OCI-LY1 (cell line): ENCODE measurements around the gene TTC13.

Experiments used
- CTCF ChIP-seq: fragments of 200-600 bp; sonication (generic), shearing (Covaris generic); IDR thresholded peaks from 2 replicates; pipeline ENCODE4 v1.5.1; 2017; ENCODE audit warnings: mild to moderate bottlenecking, antibody characterized with exemption, low read length, moderate library complexity, mixed read lengths
- EZH2 ChIP-seq: fragments of 200-600 bp; sonication (generic), shearing (Covaris generic); IDR thresholded peaks from 2 replicates; pipeline ENCODE4 v1.8.0; 2017; ENCODE audit warnings: borderline replicate concordance, mixed run types, mild to moderate bottlenecking, antibody characterized with exemption, low read length, moderate library complexity, mixed read lengths

GRCh38 chr1:230917284-230918135, 61.2 kb downstream of the TTC13 start:
- TF ChIP-seq CTCF (peak; percentile 85), EZH2 (no peak)
